Activated CD8-positive, alpha-beta memory T cell treated with anti-CD3 and anti-CD28 coated beads, Interleukin-2, amount 50 U/mL, for 1 hour (primary cell): ENCODE results near the gene UNKL.

Experiments used
- DNase-seq: peaks from one replicate; pipeline ENCODE4 v3.0.0-alpha.2; 2020; ENCODE audit errors: extremely low read depth

The UNKL gene

GRCh38 chr16:1430759-1431496, 16.4 kb upstream of the UNKL start, which contains the start of gene PERCC1:
TSS of gene PERCC1 (plus strand) at chr16:1431078. CDS start at chr16:1432594, 1,516 bp downstream.
- no peak for DNase-seq

- DNase-seq: no peak
These were observed 15.8 kb upstream of the UNKL start for GRCh38 chr16:1430214-1430758.

- DNase-seq: no peak
These were observed 15.1 kb upstream of the UNKL start for GRCh38 chr16:1429631-1430030.

- DNase-seq: no peak
These were observed 14.5 kb upstream of the UNKL start for GRCh38 chr16:1429012-1429411.

GRCh38 chr16:1428511-1428910, 14.0 kb upstream of the UNKL start:
- DNase-seq: no peak

GRCh38 chr16:1427473-1428461, 13.3 kb upstream of the UNKL start:
- no peak for DNase-seq

- DNase-seq: no peak
These were observed 12.4 kb upstream of the UNKL start for GRCh38 chr16:1426734-1427471.

- DNase-seq: no peak
These were observed 11.3 kb upstream of the UNKL start for GRCh38 chr16:1425616-1426370.

GRCh38 chr16:1424028-1424427, 9.5 kb upstream of the UNKL start:
- DNase-seq: no peak

GRCh38 chr16:1422076-1422475, 7.6 kb upstream of the UNKL start:
- DNase-seq: no peak

GRCh38 chr16:1420111-1420539, 5.6 kb upstream of the UNKL start:
- no peak for DNase-seq

GRCh38 chr16:1416521-1416941, 2.0 kb upstream of the UNKL start:
- no peak for DNase-seq

GRCh38 chr16:1413684-1414531, 596 bp downstream of the UNKL start:
- no peak for DNase-seq

GRCh38 chr16:1412847-1413246, 1.7 kb downstream of the UNKL start:
- DNase-seq: no peak

- DNase-seq: peak; percentile 93
These were observed 6.2 kb downstream of the UNKL start for GRCh38 chr16:1408171-1408837.

GRCh38 chr16:1407753-1408152, 6.8 kb downstream of the UNKL start:
- no peak for DNase-seq

GRCh38 chr16:1403733-1404132, 10.8 kb downstream of the UNKL start:
- DNase-seq: no peak

- no peak for DNase-seq
These were observed 11.5 kb downstream of the UNKL start for GRCh38 chr16:1403036-1403435.

GRCh38 chr16:1401758-1402154, 12.7 kb downstream of the UNKL start:
- no peak for DNase-seq
